ENCODE data around the gene SCG3.

DNA sequence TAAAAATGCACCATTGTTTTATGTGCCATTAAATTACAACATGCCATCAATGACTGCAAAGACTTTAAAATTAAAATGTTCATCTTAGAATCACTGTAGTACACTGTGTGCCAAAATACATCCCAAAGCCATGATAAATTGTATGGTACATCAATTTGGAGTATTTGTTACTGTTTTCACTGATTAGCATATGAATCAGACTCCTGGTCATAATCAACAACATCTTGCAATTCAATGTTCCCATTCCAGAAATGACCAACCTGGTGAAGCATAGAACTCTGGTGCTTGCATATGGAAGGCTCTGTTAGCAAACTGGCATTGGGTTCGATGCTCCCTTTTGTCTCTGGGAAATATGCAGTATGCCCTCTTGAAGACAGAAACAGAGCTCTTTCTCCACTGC lies 33.6 kb downstream of the SCG3 start:
- TF ChIP-seq, protein P1, sequence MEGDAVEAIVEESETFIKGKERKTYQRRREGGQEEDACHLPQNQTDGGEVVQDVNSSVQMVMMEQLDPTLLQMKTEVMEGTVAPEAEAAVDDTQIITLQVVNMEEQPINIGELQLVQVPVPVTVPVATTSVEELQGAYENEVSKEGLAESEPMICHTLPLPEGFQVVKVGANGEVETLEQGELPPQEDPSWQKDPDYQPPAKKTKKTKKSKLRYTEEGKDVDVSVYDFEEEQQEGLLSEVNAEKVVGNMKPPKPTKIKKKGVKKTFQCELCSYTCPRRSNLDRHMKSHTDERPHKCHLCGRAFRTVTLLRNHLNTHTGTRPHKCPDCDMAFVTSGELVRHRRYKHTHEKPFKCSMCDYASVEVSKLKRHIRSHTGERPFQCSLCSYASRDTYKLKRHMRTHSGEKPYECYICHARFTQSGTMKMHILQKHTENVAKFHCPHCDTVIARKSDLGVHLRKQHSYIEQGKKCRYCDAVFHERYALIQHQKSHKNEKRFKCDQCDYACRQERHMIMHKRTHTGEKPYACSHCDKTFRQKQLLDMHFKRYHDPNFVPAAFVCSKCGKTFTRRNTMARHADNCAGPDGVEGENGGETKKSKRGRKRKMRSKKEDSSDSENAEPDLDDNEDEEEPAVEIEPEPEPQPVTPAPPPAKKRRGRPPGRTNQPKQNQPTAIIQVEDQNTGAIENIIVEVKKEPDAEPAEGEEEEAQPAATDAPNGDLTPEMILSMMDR (IDR thresholded peaks at IDR 0.05; ENCODE audit: low read depth, low read length): no peak
- TF ChIP-seq EZH2phosphoT487 (IDR thresholded peaks at IDR 0.05; ENCODE audit: low read depth): no peak

All from OCI-LY3 (cell line).